ENCODE results near the gene THAP2.

THAP2 gene

DNA sequence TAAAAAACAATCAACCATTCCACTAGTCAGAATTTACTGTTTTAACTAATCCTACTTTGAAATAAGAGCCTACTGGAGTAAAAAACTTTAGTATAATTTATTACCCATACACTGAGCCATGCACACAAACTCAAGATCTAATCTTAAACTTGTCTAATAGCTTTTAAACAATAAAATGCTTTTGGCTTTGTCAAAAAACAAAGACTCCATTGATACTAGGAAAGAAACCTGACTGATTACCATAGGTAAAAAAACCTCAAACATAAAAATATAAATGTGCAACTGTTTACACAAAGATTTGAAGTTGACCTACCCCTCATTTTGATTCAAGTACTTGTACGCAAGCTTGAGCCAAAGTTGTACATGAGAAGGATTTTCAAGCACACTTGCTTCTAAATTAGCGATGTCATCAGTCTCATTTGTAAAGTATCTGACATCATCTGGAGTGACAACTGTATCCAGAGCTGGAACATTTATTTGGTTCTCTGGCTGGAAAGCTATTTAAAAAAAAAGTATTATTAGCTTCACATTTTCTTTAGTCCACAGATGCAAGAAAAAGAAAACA lies 36.6 kb upstream of the THAP2 start:
- peak overlapping the region in 2 of 3 experiments; percentile 29 to 52 for H3K27ac Mint-ChIP-seq
- H3K36me3 Mint-ChIP-seq (ENCODE audit: low read depth), result peaks cover 66% of the 10 kb centered on the region
- no peaks in the 10 kb centered on the region for H3K9me3 Mint-ChIP-seq
- peaks cover 4% of the 10 kb centered on the region for H3K4me1 Mint-ChIP-seq
- TF ChIP-seq, protein P1, sequence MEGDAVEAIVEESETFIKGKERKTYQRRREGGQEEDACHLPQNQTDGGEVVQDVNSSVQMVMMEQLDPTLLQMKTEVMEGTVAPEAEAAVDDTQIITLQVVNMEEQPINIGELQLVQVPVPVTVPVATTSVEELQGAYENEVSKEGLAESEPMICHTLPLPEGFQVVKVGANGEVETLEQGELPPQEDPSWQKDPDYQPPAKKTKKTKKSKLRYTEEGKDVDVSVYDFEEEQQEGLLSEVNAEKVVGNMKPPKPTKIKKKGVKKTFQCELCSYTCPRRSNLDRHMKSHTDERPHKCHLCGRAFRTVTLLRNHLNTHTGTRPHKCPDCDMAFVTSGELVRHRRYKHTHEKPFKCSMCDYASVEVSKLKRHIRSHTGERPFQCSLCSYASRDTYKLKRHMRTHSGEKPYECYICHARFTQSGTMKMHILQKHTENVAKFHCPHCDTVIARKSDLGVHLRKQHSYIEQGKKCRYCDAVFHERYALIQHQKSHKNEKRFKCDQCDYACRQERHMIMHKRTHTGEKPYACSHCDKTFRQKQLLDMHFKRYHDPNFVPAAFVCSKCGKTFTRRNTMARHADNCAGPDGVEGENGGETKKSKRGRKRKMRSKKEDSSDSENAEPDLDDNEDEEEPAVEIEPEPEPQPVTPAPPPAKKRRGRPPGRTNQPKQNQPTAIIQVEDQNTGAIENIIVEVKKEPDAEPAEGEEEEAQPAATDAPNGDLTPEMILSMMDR (IDR thresholded peaks at IDR 0.05; ENCODE audit: unreplicated experiment in 3 of 3), result no peak
- H3K27me3 Mint-ChIP-seq (ENCODE audit: low read depth), result no peaks in the 10 kb centered on the region
- H3K4me3 Mint-ChIP-seq, result no peak overlapping the region

DNA sequence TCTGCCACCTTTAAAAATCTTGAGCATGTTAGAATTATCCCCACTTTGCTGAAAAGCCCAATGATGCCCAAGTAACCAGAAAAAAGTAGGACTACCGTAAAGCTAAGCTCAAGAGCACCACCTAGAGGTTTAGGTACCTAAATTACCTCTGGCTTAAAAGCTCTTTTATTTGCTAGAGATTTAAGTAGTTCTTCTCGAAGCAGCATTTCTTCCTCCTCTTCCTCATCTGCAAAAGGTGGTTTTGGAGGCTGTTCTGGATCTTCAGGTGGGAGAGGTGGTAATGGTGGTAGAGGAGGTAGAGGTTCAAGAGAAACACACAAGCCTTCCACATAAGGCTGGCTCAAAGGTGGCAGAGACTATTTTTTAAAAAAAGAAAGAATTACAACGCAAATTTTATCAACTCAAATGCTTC lies 27.4 kb upstream of the THAP2 start:
- H3K4me1 Mint-ChIP-seq, result no peaks in the 10 kb centered on the region
- peaks cover 73% of the 10 kb centered on the region for H3K36me3 Mint-ChIP-seq (ENCODE audit: low read depth)
- TF ChIP-seq, protein P1 (IDR thresholded peaks at IDR 0.05; ENCODE audit: unreplicated experiment in 3 of 3), result peak; percentile 69 to 74 (median 73)
- no peak overlapping the region for H3K4me3 Mint-ChIP-seq
- H3K9me3 Mint-ChIP-seq, result no peaks in the 10 kb centered on the region
- no peaks in the 10 kb centered on the region for H3K27me3 Mint-ChIP-seq (ENCODE audit: low read depth)
- H3K27ac Mint-ChIP-seq, result peak overlapping the region in 1 of 3 experiments; percentile 14

DNA sequence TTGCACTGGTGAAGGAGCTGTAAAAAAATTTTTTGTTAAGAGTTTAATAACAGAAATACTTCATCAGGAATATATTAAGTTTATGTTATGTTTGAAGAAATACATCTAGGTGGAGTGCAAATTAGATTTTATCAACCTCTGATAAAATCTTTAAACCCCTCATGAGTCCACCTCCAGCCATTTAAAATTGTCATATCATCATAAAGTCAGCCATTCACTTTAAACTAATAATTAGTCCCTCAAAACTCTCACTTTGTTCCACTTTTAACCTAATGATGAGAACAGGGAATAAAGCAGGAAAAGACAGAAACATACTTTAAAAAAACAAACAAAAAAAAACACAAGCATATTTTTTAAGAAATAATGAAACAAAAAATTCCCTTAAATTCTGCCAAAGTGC lies 25.6 kb upstream of the THAP2 start:
- no peaks in the 10 kb centered on the region for H3K27me3 Mint-ChIP-seq (ENCODE audit: low read depth)
- peaks cover 73% of the 10 kb centered on the region for H3K36me3 Mint-ChIP-seq (ENCODE audit: low read depth)
- H3K4me3 Mint-ChIP-seq, result no peak overlapping the region
- H3K4me1 Mint-ChIP-seq, result no peaks in the 10 kb centered on the region
- no peaks in the 10 kb centered on the region for H3K9me3 Mint-ChIP-seq
- H3K27ac Mint-ChIP-seq, result no peak overlapping the region
- TF ChIP-seq, protein P1 (IDR thresholded peaks at IDR 0.05; ENCODE audit: unreplicated experiment in 3 of 3), result no peak

DNA sequence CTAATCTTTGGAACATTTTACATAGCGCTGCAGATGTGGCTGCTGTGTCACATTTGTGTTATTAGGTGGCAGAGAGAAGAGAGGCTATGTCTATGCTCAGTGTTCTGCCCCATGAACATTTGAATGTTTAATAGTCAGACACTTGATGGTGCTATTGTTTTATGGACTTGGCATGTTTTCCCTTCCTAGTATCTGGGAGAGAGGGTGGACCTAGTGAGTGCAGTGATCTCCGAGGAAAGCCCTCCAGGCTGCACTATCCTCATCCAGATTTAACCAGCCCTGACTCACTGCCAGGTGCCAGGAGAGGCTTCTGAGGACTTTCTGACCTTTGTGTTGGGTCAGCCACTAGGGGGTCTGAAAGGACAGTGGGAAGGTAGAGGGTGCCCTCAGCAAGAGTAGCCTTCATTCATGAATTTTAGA lies 24.8 kb upstream of the THAP2 start:
- TF ChIP-seq, protein P1 (IDR thresholded peaks at IDR 0.05; ENCODE audit: unreplicated experiment in 3 of 3), result no peak
- no peak overlapping the region for H3K27ac Mint-ChIP-seq
- no peaks in the 10 kb centered on the region for H3K4me1 Mint-ChIP-seq
- H3K9me3 Mint-ChIP-seq, result no peaks in the 10 kb centered on the region
- H3K36me3 Mint-ChIP-seq (ENCODE audit: low read depth), result peaks cover 73% of the 10 kb centered on the region
- no peaks in the 10 kb centered on the region for H3K27me3 Mint-ChIP-seq (ENCODE audit: low read depth)
- H3K4me3 Mint-ChIP-seq, result no peak overlapping the region

DNA sequence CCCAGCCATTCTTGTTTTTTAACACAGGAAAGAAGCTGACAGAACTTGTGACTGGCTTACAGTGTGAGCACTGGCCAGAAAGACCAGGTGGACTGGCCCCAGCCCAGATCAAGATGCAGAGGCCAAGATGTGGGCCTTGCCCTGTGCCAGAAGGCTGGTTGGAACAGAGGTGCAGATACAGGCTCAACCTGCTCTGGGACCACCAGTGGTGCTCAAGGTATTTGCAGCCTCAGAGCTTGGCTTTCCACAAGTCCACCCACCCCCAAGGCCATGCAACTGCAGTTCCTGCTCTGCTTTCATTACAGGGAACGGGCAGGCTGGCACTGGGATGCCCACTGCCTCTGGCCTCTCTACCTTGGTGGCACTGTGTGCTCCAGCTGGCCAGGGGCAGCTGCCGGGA lies 23.8 kb upstream of the THAP2 start:
- H3K27me3 Mint-ChIP-seq (ENCODE audit: low read depth), result no peaks in the 10 kb centered on the region
- H3K4me3 Mint-ChIP-seq, result no peak overlapping the region
- H3K27ac Mint-ChIP-seq, result no peak overlapping the region
- TF ChIP-seq, protein P1 (IDR thresholded peaks at IDR 0.05; ENCODE audit: unreplicated experiment in 3 of 3), result no peak
- H3K9me3 Mint-ChIP-seq, result no peaks in the 10 kb centered on the region
- H3K36me3 Mint-ChIP-seq (ENCODE audit: low read depth), result peaks cover 70% of the 10 kb centered on the region
- no peaks in the 10 kb centered on the region for H3K4me1 Mint-ChIP-seq

DNA sequence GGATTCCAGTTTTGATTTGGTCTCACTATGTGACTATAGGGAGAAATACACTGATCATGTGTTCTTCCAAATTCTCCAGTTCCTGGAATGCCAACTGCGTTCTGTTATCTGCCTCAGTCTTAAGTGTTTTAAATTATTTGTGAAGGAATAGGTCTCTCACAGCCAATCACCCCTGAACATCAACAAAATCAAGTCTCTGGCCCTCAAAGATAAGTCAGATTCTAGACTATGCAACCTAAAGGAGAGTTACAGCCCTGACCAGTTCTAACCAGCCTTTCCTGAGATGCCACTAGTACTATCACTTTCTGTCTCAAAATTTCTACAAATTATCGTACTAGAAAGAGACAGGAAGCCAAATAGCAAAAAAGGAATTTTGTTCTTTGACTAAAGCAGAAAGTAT lies 22.7 kb upstream of the THAP2 start:
- H3K27me3 Mint-ChIP-seq (ENCODE audit: low read depth), result no peaks in the 10 kb centered on the region
- H3K9me3 Mint-ChIP-seq, result no peaks in the 10 kb centered on the region
- peaks cover 68% of the 10 kb centered on the region for H3K36me3 Mint-ChIP-seq (ENCODE audit: low read depth)
- no peak overlapping the region for H3K27ac Mint-ChIP-seq
- TF ChIP-seq, protein P1 (IDR thresholded peaks at IDR 0.05; ENCODE audit: unreplicated experiment in 3 of 3), result no peak
- H3K4me3 Mint-ChIP-seq, result no peak overlapping the region
- H3K4me1 Mint-ChIP-seq, result no peaks in the 10 kb centered on the region

Data from nephron (organoid).